Loucy (cell line): ENCODE measurements around the gene IL4.

Experiments used
- H2AFZ ChIP-seq: fragments of 200-600 bp; sonication (generic); 2 replicates; pipeline ENCODE4 v1.6.0; 2016; ENCODE audit warnings: antibody characterized with exemption, mild to moderate bottlenecking, low read length, moderate library complexity
- H3F3A ChIP-seq: fragments of 200-600 bp; 2 replicates; pipeline ENCODE4 v1.6.0; 2016; ENCODE audit warnings: antibody characterized with exemption, low read depth, mild to moderate bottlenecking
- H3K27me3 ChIP-seq: fragments of 200-600 bp; sonication (generic); 2 replicates; pipeline ENCODE4 v1.6.1; 2014; ENCODE audit warnings: low read length, mild to moderate bottlenecking; ENCODE audit not compliant: insufficient read depth, poor library complexity, severe bottlenecking
- H3K36me3 ChIP-seq: fragments of 200-600 bp; sonication (generic); 2 replicates; pipeline ENCODE4 v1.6.1; 2016; ENCODE audit warnings: low read length; ENCODE audit not compliant: insufficient read depth
- H3K4me1 ChIP-seq: fragments of 200-600 bp; sonication (generic); 2 replicates; pipeline ENCODE4 v1.5.1; 2014; ENCODE audit warnings: low read length, mild to moderate bottlenecking; ENCODE audit not compliant: insufficient read depth, poor library complexity, severe bottlenecking
- H3K4me2 ChIP-seq: fragments of 200-600 bp; sonication (generic); 2 replicates; pipeline ENCODE4 v1.6.0; 2014; ENCODE audit warnings: antibody characterized with exemption, low read length, low read depth, mild to moderate bottlenecking; ENCODE audit not compliant: poor library complexity, severe bottlenecking
- H3K4me3 ChIP-seq: fragments of 200-600 bp; sonication (generic); 2 replicates; pipeline ENCODE4 v1.5.1; 2014; ENCODE audit warnings: low read length, mild to moderate bottlenecking, mixed read lengths; ENCODE audit not compliant: poor library complexity, severe bottlenecking
- H3K79me2 ChIP-seq: fragments of 200-600 bp; sonication (generic); 2 replicates; pipeline ENCODE4 v1.6.1; 2014; ENCODE audit warnings: low read length; ENCODE audit not compliant: insufficient read depth
- H3K9ac ChIP-seq: fragments of 200-600 bp; sonication (generic); 2 replicates; pipeline ENCODE4 v1.6.0; 2014; ENCODE audit warnings: mild to moderate bottlenecking, low read depth, low read length, moderate library complexity; ENCODE audit not compliant: poor library complexity, severe bottlenecking
- H3K9me2 ChIP-seq: fragments of 200-600 bp; sonication (generic); replicated peaks from 2 replicates; pipeline ENCODE4 v1.6.1; 2016; ENCODE audit warnings: low read depth, low read length, mixed read lengths
- H3K9me3 ChIP-seq: fragments of 200-600 bp; sonication (generic); 2 replicates; pipeline ENCODE4 v1.6.1; 2014; ENCODE audit warnings: mild to moderate bottlenecking, antibody characterized with exemption, low read length, low read depth; ENCODE audit not compliant: insufficient read depth
- H4K20me1 ChIP-seq: fragments of 200-600 bp; sonication (generic); 2 replicates; pipeline ENCODE4 v1.6.0; 2014; ENCODE audit warnings: antibody characterized with exemption, low read length, mild to moderate bottlenecking; ENCODE audit not compliant: insufficient read depth, poor library complexity, severe bottlenecking
- EZH2phosphoT487 ChIP-seq: fragments of 200-600 bp; IDR thresholded peaks from 2 replicates; pipeline ENCODE4 v1.6.1; 2018; ENCODE audit warnings: antibody characterized with exemption, mild to moderate bottlenecking, moderate library complexity, borderline replicate concordance
- TF ChIP-seq, protein P1 (sequence below): fragments of 200-600 bp; sonication (generic); conservative IDR thresholded peaks from 2 replicates; pipeline ENCODE4 v1.5.1; 2014; ENCODE audit warnings: mild to moderate bottlenecking, antibody characterized with exemption, low read length

IL4 gene

GRCh38 chr5:132653716-132654115 is 20.1 kb upstream of the IL4 start:
- no peaks in the 10 kb centered on the region for H3K36me3 ChIP-seq

GRCh38 chr5:132655821-132656773 is 17.7 kb upstream of the IL4 start:
- TF ChIP-seq, protein P1, sequence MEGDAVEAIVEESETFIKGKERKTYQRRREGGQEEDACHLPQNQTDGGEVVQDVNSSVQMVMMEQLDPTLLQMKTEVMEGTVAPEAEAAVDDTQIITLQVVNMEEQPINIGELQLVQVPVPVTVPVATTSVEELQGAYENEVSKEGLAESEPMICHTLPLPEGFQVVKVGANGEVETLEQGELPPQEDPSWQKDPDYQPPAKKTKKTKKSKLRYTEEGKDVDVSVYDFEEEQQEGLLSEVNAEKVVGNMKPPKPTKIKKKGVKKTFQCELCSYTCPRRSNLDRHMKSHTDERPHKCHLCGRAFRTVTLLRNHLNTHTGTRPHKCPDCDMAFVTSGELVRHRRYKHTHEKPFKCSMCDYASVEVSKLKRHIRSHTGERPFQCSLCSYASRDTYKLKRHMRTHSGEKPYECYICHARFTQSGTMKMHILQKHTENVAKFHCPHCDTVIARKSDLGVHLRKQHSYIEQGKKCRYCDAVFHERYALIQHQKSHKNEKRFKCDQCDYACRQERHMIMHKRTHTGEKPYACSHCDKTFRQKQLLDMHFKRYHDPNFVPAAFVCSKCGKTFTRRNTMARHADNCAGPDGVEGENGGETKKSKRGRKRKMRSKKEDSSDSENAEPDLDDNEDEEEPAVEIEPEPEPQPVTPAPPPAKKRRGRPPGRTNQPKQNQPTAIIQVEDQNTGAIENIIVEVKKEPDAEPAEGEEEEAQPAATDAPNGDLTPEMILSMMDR: no peak
- TF ChIP-seq EZH2phosphoT487: no peak
- Histone ChIP-seq H3K4me1 (no peaks in the 10 kb centered on the region), H4K20me1 (no peaks in the 10 kb centered on the region), H3K9ac (no peak overlapping the region), H3K79me2 (no peaks in the 10 kb centered on the region), H3K36me3 (no peaks in the 10 kb centered on the region), H3K4me2 (no peak overlapping the region), H3K27me3 (no peaks in the 10 kb centered on the region), H3F3A (no peaks in the 10 kb centered on the region), H3K9me2 (no peaks in the 10 kb centered on the region), H3K9me3 (no peaks in the 10 kb centered on the region), H3K4me3 (no peak overlapping the region), H2AFZ (no peak overlapping the region)

More at GRCh38 chr5:132653716-132654115, 20.1 kb upstream of the IL4 start:
- TF ChIP-seq, protein P1: no peak
- no peak for TF ChIP-seq EZH2phosphoT487
- no peaks in the 10 kb centered on the region for H3K79me2 ChIP-seq
- H3K27me3 ChIP-seq: no peaks in the 10 kb centered on the region
- H3F3A ChIP-seq: no peaks in the 10 kb centered on the region
- H3K9me3 ChIP-seq: no peaks in the 10 kb centered on the region
- no peaks in the 10 kb centered on the region for H4K20me1 ChIP-seq
- H3K4me2 ChIP-seq: no peak overlapping the region
- no peaks in the 10 kb centered on the region for H3K9me2 ChIP-seq
- H3K4me1 ChIP-seq: no peaks in the 10 kb centered on the region
- H3K9ac ChIP-seq: no peak overlapping the region
- no peak overlapping the region for H3K4me3 ChIP-seq
- no peak overlapping the region for H2AFZ ChIP-seq

DNA sequence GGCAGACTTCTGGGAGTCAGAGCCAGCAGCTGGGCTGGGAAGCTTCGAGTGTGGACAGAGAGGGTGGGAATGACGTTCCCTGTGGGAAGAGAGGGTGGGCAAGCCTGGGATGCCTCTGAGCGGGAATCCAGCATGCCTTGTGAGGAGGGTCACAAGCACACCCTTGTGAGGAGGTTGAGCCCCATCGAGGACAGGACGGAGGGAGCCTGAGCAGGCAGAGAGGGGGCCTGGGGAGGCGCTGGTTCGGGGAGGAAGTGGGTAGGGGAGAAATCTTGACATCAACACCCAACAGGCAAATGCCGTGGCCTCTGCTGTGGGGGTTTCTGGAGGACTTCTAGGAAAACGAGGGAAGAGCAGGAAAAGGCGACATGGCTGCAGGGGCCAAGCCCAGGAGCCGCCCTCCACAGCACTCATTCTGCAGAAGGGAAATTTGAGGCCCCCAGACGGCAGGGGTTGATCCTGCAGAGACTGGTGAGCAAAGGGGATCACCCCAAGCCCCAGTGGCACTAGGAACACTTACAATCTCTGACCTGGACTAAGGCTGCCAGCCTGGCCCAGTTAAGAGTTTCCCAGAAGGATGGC is 16.9 kb upstream of the IL4 start:
- H2AFZ ChIP-seq: no peak overlapping the region
- no peaks in the 10 kb centered on the region for H3K9me3 ChIP-seq
- H3K4me3 ChIP-seq: no peak overlapping the region
- no peak overlapping the region for H3K4me2 ChIP-seq
- no peak overlapping the region for H3K9ac ChIP-seq
- H4K20me1 ChIP-seq: no peaks in the 10 kb centered on the region
- H3K36me3 ChIP-seq: no peaks in the 10 kb centered on the region
- TF ChIP-seq EZH2phosphoT487: no peak
- TF ChIP-seq, protein P1: no peak
- no peaks in the 10 kb centered on the region for H3K27me3 ChIP-seq
- H3K79me2 ChIP-seq: no peaks in the 10 kb centered on the region
- H3K9me2 ChIP-seq: no peaks in the 10 kb centered on the region
- H3F3A ChIP-seq: no peaks in the 10 kb centered on the region
- H3K4me1 ChIP-seq: no peaks in the 10 kb centered on the region
